H1 (cell line): ENCODE measurements around the gene ABLIM1. TPM values are rescaled to one million over a fixed set of nuclear protein-coding genes. Genes with fewer than 3 reads are reported as not detected.

Source experiments
- BACH1 ChIP-seq: IDR thresholded peaks from 2 replicates; pipeline ENCODE4 v1.6.1; 2012; ENCODE audit warnings: low read length, improper control_type of control experiment
- BRCA1 ChIP-seq: IDR thresholded peaks from 2 replicates; pipeline ENCODE4 v1.6.1; 2012; ENCODE audit warnings: low read depth, low read length, improper control_type of control experiment
- CBX5 ChIP-seq: fragments of 300-800, 300-1000 bp; sonication (generic); IDR thresholded peaks from 2 replicates; pipeline ENCODE4 v1.7.1; 2016; ENCODE audit warnings: antibody characterized with exemption, low read length, low read depth
- E2F6 ChIP-seq: IDR thresholded peaks from 2 replicates; pipeline ENCODE4 v1.6.1; 2012; ENCODE audit warnings: inconsistent platforms
- GABPA ChIP-seq: IDR thresholded peaks from 2 replicates; pipeline ENCODE4 v1.6.1; 2011; ENCODE audit warnings: mild to moderate bottlenecking, low read length, moderate library complexity, borderline replicate concordance; ENCODE audit not compliant: insufficient read depth
- MAX ChIP-seq: IDR thresholded peaks from 2 replicates; pipeline ENCODE4 v1.6.1; 2012; ENCODE audit warnings: inconsistent platforms
- SP1 ChIP-seq: IDR thresholded peaks from 2 replicates; pipeline ENCODE4 v1.6.1; 2011; ENCODE audit warnings: low read depth, low read length
- polyA plus RNA-seq, 7 experiments: library from polyadenylated mRNA; depleted of rRNA in 3 of 7; stranded (reverse) in 5 of 7; unstranded in 2 of 7; fragments of >200 nt in 5 of 7; fragments of 200-250 nt in 2 of 7; gene quantifications; 1 replicate in 5 of 7; 2 replicates in 1 of 7; 4 replicates in 1 of 7; pipeline versions ENCODE4 v1.2.1 to v1.2.3, GENCODE V29; 2011 to 2013; ENCODE audit warnings: missing spikeins in 2 of 7, mixed read lengths in 2 of 7
- total RNA-seq: library from RNA; stranded (reverse); fragmentation: NEBNext Ultra II Directional; extraction: Animal tissue kit (Norgen Biotek cat#: 25700); gene quantifications from 2 replicates; pipeline ENCODE4 v1.2.1, GENCODE V29; 2021

ABLIM1 gene
- total and polyA plus RNA-seq, 2 of the 8 experiments (the other 6 are each of a cell fraction or from before 2014, with no cell fraction given): 51.2 to 51.7 TPM

GRCh38 chr10:114408112-114408967, 249.7 kb downstream of the ABLIM1 start (continued):
- TF ChIP-seq CBX5: no peak
- no peak for TF ChIP-seq BRCA1
- no peak for TF ChIP-seq GABPA
- no peak for TF ChIP-seq MAX
- TF ChIP-seq BACH1: no peak
- TF ChIP-seq E2F6: no peak
- no peak for TF ChIP-seq SP1
